A549 treated with AZD9567 at 1 μM for 4 hours (cell line): Measurements from ENCODE around the gene MAML2. TPM values are rescaled to one million over a fixed set of nuclear protein-coding genes. Genes with fewer than 3 reads are reported as not detected.

Experiments
- total RNA-seq: library from RNA; stranded (reverse); fragments of 200-300 nt; extraction: Qiagen RNA extraction; gene quantifications from 5 replicates; pipeline ENCODE4 v1.2.3, GENCODE V29; 2022; ENCODE audit not compliant: insufficient read depth

MAML2 gene
- total RNA-seq, result 2.2 to 3.1 TPM (median 2.7 TPM) in 5 replicates

DNA sequence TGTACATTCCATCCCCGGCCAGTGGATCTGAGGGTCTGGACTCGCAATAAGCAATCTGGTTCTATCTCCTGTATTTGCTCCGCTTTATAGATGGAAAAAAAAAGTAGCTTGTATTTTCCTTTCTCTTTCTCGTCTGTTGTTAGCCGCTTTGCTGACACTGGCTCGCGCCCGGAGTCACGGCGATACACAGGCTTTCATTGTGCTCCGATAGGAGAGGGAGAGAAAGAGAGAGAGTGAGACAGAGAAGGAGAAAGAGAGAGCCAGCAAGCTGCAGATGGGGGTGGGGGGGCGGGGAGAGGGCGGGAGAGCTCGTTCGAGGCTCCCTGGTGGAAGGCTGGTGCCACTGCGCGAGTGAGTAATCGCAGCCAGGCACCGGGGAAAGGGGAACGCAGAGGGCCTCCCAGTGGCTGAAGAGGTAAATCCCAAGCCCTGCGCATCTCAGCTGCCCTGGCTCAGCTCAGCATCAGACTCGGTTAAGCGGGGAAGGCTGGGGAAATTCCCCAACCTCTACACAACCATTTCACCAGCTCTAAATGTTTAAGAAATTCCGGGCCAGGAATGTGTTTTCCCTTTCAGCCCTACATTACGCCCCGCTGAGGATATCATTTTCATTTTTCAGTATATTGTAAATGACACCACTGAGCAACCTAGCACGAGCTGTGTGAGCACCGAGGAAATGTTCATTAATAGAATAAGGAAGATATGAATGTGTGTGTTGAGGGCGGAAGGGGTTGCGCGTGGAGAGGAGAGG lies at the start of gene MAML2:
Gene MAML2 (minus strand): TSS at position 235 of the 751 bp plus-strand sequence. CDS start 1,300 bp downstream, outside the sequence.

GRCh38 chr11:96389720-96390487 lies 46.9 kb upstream of the MAML2 start, which contains the start of the genes CCDC82 and JRKL:
CCDC82 (minus strand) TSS chr11:96389912; CDS start chr11:96384747, 5,165 bp downstream.
JRKL (plus strand) TSS chr11:96390013; CDS start chr11:96390650, 637 bp downstream.

Other genes with a start within 250 kb of the MAML2 start
- 17.5 to 22.0 TPM (median 20.4 TPM) in 5 replicates for gene CCDC82, start 46.7 kb upstream of the MAML2 start, total RNA-seq
- gene JRKL, start 46.8 kb upstream of the MAML2 start, total RNA-seq, result 4.3 to 6.2 TPM (median 5.9 TPM) in 5 replicates